GM18867 (cell line): Measurements from ENCODE around the gene REXO1.

Source experiments
- ATAC-seq: cut with Tn5 transposase; IDR thresholded peaks from one replicate; pipeline ENCODE4 v1.9.1; 2021; ENCODE audit warnings: mild to moderate bottlenecking, moderate library complexity; ENCODE audit not compliant: unreplicated experiment

Gene REXO1

DNA sequence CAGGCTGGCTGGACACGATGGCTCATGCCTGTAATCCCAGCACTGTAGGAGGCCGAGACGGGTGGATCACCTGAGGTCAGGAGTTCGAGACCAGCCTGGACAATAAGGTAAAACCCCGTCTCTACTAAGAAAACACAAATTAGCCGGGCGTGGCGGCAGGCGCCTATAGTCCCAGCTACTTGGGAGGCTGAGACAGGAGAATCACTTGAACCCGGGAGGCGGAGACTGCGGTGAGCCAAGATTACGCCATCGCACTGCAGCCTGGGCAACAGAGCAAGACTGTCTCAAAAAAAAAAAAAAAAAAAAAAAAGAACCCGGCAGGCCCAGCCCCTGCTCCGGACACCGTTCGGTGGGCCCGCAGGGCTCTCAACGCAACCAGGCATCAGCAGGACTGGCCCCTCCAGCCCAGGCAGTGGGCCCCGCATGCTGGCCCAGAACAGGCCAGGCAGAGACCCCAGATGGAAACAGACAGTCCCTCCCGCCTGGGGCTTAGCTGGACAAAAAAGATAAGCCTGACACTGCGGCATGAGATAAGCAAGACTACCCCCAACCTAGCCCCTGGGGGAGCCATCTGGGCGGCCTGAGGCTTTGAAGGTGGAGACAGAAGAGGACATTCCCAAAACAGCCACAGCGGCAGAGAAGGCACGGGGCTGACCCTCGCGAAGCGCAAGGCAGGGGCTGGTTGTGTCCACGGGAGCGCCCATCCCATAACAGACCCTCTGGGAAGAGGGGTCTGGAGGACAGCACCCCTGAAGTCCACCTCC, 11.6 kb downstream of the REXO1 start:
- no peak for ATAC-seq

DNA sequence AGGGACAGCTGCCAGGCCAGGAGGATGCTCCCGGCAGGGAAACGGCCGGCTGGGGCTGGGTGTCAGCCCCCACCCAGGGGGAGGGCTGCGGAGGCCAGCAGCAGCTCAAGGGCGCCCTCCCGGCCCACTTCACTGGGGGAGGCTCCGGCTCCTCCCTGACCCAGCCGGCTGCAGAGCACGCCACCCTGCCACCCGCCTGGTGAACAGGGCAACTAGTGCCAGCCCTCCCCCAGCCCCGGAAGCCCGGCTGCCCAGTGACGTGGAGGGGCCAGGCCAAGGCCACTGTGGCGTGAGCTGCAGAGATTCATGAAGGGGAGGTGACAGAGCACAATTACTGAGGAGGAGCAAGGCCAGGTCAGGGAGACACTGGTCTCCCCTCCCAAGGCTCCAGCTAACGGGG, 14.7 kb downstream of the REXO1 start:
- no peak for ATAC-seq

DNA sequence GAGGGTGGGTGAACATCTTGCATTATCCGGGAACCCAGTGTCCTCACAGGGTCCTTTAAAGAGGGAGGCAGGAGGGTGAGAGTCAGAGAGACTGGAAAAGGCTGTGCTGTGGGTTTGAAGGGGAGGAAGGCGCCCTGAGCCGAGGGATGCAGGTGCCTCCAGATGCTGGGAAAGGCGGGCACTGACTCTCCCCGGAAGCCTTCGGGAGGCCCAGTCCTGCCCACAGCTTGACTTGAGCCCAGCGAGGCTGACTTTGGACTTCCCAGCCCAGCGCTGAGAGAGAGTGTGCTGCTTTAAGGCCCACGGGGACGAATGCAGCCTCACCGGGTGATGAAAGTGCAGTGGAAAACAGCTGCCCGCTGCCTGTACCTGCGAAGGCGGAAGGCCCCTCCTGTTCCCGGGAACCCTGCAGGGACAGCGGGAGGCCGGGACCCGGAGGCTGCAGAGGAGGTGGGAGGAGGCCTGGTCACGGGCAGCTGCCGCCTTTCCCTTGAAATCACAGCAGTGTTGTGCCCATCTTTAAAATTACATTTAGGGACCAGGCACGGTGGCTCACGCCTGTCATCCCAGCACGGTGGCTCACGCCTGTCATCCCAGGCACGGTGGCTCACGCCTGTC, 16.1 kb downstream of the REXO1 start:
- no peak for ATAC-seq

DNA sequence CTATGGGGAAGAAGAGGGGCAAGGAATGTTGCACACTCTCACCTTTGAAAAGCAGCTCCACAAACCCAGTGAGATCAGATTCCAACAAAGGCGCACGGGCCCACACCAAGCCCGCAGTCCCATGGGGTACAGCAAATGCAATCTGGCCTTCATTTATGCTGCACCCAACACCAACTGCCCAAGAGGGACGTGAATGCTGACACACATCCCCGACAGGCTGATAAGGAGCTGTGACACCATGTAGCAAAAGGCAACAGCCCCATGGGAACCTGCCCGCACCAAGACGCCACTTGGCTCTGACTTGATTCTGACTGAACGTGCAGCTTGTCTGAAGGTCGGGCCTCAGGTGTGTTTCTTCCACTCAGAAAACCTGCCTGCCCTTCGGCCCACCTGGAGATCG, 17.3 kb downstream of the REXO1 start:
- no peak for ATAC-seq

DNA sequence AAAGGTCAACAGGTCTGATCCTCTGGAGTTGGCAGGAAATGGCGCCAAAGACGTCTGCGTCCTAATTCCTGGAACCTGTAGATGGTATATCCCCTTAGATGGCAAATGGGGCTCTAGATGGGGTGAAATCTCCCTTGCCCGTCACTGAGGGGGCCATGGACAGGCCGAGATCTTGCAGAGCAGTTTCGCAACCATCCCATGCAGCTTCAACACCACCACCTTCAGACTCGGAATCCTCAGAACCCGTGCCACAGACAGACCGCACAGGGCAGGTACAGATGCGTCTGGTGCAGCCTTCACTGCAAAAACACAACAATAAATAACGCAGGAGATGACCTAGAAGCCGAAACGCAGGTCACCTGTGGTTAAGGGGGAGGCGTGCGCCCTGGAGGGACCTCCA, 17.7 kb downstream of the REXO1 start:
- no peak for ATAC-seq

- ATAC-seq = no peak
Observed at GRCh38 chr19:1829958-1830357, 18.3 kb downstream of the REXO1 start.

DNA sequence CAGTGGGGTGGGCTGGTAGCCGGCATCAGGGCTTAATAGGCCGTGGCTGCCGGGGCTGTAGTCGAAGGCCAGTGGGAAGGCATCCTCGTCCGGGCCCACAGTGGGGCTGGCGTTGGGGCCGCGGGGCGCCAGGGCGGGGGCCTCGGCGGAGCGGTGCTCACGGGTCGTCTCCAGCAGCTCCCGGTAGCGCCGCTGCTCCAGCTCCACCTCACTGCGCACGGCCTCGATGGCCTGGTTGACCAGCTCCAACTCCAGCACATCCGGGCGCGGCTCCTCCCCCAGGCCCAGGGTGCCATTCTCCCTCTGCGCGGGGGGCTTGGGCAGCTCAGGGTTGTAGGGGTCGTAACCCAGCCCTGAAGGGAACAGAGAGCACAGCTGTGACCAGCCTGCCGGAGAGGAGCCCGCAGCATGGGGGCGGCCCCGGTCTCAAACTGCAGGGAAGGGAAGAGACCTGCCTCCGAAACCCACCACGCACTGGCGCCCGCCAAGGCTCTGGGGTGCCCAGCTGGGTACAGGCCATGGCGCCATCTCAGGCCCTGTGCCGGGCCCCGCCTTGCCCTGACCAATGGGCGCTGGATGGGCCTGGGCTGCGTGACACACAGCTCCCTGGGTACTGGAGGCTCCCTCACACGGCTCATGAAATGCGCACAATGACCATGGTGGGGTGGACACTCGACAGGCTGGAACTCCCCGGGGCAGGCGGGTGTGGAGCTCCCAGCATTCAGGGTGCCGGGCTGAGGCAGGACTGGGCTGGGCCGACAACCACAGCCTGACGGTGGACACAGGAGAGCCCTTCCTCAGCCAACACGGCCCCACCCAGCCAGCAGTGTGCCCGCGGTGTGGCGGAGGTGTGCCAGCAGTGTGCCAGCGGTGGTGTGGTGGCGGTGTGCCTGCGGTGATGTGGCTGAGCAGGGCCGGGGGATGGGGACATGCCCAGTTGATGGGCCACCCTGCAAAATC, 19.7 kb downstream of the REXO1 start:
- ATAC-seq = no peak

DNA sequence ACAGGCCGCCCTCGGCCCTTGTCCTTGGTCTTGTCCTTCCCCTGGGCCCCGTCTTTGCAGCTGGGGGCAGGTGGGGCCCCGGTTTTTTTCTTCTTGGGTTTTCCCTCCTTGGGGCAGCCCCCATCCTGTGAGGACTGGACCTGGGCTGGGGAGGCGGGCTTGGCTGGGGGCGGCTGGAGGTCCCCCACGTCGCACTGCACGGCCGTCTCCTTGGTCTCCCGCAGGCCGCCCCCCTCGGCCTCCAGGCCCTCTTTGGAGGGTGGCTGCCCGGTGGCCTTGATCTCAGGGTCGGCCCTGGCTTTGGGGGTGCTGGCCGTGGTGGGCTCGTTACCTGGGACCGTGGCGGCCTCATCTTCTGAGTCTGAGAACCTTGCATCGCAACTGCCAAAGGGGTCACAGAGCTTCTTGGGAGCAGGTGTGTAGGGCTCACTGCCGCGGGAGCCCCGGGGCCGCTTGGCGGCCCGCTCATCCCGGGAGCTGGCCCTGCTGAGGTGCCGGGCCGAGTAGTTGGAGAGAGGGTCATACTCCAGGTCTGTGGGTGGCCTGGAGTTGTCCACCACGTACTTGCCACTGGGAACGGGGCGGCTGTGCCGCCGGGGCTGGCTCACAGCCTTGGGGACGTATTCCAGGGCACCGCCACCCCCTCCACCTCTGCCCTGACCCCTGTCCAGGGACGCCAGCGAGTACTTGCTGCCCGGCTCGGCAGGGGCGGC, 20.6 kb downstream of the REXO1 start:
- no peak for ATAC-seq

DNA sequence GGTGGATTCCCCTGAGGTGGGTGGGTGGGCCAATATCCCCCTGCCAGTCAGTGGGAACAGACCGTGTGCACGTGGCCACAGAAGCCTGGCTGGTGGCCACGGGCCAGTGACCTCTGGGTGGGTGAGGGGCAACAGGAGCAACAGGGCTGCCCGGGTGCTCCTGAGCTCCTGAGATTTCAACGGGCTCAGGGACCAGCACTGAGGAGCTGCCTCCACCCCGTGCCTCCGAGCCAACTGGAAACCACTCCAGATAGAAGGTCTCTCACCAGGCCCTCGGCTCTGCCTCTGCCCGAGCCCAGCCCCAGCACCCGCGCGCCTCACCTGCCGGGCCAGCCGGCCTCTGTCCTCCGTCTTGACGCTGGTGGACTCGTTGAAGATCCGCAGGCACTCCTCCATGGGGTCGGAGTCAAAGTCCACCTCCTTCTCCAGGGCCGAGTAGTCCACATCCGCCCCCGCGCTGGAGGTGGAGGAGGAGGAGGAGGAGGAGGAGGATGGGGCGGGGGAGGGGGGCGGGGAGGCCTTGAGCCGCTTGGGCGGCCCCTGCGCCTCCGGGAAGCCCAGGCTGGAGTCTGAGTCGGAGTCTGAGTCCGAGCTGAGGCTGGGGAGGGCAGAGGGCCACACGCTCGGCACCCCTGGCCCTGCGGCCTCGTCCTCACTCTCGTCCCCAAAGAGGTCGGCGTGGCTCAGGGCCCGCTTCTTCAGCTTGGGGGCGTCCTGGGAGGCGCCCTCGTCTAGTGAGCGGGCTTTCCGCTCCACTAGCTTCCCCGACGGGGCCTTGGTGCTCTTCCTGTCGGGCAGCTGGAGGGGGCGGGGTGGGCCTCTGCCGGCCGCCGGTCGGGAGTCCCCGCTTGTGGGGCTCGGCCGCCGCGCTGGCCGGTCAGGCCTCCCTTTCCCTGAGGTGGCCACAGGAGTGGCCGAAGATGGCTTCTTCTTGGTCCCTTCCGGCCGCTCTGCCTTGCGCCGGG, 21.4 kb downstream of the REXO1 start:
- ATAC-seq = no peak

DNA sequence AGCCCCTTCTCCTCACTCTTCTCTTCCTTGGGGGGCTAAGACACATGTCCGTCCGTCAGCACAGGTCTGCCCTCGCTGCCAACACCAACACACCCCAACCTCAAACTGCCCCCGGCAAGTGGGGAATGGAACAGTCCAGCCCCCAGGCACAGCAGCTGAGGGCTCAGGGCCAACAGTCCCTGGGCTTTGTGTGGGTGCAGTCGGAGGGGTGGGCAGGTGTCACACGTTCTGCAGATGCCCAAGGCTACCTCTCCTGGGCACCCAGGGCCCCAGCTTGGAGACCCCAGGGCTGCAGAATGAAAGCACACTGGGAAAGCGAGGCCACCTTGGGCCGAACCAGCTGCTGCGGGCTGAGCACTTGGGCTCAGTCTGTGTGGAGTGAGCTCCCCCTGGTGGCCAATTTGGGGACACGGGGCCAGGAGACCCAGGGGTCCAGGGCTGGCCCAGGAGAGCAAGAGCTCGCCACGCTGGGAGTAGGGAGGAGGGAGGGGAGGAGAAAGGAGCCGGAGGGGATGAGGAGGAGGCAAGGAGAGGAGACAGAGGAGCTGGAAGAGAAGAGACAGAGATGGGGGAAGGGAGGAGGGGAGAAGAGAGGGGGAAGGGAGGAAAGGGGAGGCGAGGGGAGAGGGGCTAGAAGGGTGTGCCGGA, 22.2 kb downstream of the REXO1 start:
- no peak for ATAC-seq

DNA sequence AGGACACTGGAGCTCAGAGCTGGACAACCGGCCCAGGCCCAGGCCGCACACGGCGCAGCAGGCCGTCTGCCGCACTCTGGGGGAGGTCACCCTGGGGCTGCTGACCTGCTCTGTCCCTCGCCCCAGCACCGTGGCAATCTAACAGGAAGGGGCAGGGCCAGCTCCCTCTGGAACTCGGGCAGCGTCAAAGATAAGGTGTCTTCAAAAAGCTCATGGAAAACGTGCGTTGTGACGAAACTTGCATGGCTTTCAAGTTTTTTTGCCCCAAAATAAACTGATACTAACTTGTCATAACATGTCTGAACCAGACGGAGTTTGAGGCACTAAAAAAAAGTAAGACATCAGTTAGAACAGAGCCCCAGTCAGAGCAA, 24.0 kb downstream of the REXO1 start:
- no peak for ATAC-seq

- no peak for ATAC-seq
Observed at GRCh38 chr19:1823539-1824251, 24.6 kb downstream of the REXO1 start.

DNA sequence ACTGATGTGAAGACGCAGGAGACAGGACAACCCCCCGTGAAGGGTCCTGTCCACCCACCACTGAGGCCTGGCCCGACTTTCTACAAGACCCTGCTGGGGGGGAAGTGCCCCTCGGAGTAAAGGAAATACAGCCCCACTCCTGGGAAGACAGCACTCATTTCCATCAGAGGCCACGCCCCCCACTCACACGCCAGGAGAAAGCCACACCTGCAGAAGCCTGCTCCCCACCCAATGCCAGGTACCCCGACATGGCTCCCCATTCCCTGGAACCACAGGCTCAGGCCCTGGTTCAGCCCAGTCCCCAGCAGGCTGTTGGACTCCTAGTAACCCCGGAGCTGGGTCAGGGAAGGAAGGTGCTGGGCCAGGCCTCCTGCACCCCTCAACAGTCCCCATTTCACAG, 25.3 kb downstream of the REXO1 start:
- no peak for ATAC-seq

GRCh38 chr19:1822210-1822609, 26.1 kb downstream of the REXO1 start:
- no peak for ATAC-seq

GRCh38 chr19:1819341-1820255, 28.7 kb downstream of the REXO1 start:
- no peak for ATAC-seq

DNA sequence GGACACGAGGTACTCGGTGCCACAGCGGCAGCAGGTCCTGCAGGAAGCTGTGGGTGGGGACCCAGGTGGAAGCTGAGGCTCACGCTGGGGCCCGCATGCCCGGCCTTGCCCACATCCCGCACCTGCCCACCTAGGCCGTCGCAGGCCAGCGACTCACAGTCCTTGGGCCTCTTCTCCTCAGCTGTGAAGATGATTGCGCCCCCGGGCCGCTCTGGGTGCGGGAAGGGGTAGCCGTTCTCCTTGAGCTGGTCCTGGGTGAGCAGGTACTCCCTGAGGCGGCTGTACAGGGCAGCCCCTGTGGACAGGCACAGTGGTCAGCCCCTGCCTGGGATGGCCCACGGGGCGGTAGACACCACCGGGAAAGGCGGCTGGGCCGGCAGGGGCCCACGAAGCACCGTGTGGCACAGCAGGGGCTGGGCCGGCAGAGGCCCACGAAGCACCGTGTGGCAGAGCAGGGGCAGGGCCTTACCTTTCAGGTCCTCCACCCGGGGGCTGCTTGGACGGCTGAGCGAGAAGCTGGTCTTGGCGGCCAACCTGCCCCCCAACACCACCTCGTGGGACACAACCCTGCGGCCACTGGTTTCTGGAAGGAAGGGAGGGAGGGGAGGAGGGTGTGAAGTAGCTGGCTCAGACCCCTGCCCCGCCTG, 29.6 kb downstream of the REXO1 start:
- ATAC-seq = no peak

DNA sequence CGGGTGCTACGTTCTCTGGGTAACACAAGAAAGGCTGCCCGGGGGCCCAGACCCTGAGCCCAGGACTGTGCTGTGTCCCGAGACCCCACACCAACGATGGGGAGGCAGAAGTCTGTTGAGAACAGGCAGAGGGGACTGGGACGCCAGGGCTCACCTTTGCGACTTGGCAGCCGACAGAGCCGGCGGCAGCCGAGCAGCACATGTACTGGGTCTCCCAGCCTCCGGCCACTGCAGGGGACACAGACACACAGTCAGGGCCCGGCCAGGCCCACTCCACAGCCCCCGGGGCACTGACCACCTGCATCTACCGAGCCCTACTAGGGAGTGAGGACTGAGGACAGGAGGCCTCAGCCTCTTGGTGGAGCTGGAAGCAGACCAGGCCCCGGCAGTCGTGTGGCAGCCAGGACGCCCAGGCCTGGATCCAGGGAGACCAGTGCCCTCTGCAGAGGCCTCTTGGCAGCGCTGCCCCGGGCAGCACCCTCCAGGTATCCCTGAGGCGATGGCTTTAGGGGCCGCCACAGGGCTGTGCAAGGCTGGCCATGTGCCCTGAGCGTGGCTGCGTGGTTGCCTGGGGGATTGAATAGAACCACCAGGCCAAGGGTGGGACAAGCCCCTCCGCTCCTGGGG, 30.6 kb downstream of the REXO1 start:
- no peak for ATAC-seq
